Measurements from ENCODE around the gene NFIB.
A peak's percentile ranks its signal among the peaks of the same experiment; 100 is the strongest.

NFIB gene

GRCh38 chr9:14344941-14345353 lies 31.0 kb upstream of the NFIB start:
- H3K4me1 ChIP-seq (ENCODE audit: insufficient read depth, insufficient read length) = peaks cover 10% of the 10 kb centered on the region
- H3K9ac ChIP-seq (ENCODE audit: insufficient read length, low read depth) = no peak overlapping the region
- peaks cover 90% of the 10 kb centered on the region for H3K27me3 ChIP-seq (ENCODE audit: insufficient read depth, insufficient read length)
- no peak for DNase-seq (ENCODE audit: low read depth, low spot score)
- no peak for TF ChIP-seq YY1 (IDR thresholded peaks at IDR 0.05; ENCODE audit: insufficient read depth, insufficient read length)
- no peak for TF ChIP-seq SUZ12 (IDR thresholded peaks at IDR 0.05; ENCODE audit: extremely low read depth, insufficient read depth, insufficient read length)
- TF ChIP-seq ZNF274 (IDR thresholded peaks at IDR 0.05; ENCODE audit: low read depth, low read length) = no peak
- peak overlapping the region; percentile 12 for H3K4me3 ChIP-seq (ENCODE audit: insufficient read length, low read depth)
- H3K9me3 ChIP-seq (ENCODE audit: insufficient read depth, low read length) = no peaks in the 10 kb centered on the region
- H3K36me3 ChIP-seq (ENCODE audit: insufficient read depth, insufficient read length, low read length) = no peaks in the 10 kb centered on the region

DNA sequence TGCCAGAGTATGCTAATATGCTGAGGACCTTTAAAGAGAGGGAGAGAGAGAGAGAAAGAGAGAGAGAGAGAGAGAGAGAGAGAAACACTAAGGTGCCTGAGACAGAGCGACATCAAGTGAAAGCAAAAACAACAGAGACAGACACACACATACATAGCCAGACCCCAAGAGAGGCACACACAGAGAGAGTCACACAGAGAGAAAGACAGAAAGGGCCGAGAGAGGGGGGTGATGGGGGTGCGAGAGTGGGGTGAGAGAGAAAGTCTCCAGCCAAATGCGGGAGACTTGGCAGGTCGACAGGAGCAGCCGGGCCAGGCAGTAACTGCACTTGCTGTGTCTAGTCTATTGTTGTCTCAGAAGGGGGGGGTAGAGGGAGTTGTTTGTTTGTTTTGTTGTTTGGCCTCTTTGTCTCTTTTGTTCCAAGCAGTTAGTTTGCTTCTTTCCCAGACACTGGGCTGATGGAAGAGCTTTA lies 30.1 kb upstream of the NFIB start:
- peaks cover 4% of the 10 kb centered on the region for H3K4me1 ChIP-seq (ENCODE audit: insufficient read depth, insufficient read length)
- no peaks in the 10 kb centered on the region for H3K36me3 ChIP-seq (ENCODE audit: insufficient read depth, insufficient read length, low read length)
- no peak overlapping the region for H3K9ac ChIP-seq (ENCODE audit: insufficient read length, low read depth)
- H3K4me3 ChIP-seq (ENCODE audit: insufficient read length, low read depth) = peak overlapping the region; percentile 10
- TF ChIP-seq ZNF274 (IDR thresholded peaks at IDR 0.05; ENCODE audit: low read depth, low read length) (no peak), YY1 (IDR thresholded peaks at IDR 0.05; ENCODE audit: insufficient read depth, insufficient read length) (no peak), SUZ12 (IDR thresholded peaks at IDR 0.05; ENCODE audit: extremely low read depth, insufficient read depth, insufficient read length) (peak; percentile 65)
- H3K9me3 ChIP-seq (ENCODE audit: insufficient read depth, low read length) = no peaks in the 10 kb centered on the region
- peaks cover 81% of the 10 kb centered on the region for H3K27me3 ChIP-seq (ENCODE audit: insufficient read depth, insufficient read length)
- DNase-seq (ENCODE audit: low read depth, low spot score) = no peak

DNA sequence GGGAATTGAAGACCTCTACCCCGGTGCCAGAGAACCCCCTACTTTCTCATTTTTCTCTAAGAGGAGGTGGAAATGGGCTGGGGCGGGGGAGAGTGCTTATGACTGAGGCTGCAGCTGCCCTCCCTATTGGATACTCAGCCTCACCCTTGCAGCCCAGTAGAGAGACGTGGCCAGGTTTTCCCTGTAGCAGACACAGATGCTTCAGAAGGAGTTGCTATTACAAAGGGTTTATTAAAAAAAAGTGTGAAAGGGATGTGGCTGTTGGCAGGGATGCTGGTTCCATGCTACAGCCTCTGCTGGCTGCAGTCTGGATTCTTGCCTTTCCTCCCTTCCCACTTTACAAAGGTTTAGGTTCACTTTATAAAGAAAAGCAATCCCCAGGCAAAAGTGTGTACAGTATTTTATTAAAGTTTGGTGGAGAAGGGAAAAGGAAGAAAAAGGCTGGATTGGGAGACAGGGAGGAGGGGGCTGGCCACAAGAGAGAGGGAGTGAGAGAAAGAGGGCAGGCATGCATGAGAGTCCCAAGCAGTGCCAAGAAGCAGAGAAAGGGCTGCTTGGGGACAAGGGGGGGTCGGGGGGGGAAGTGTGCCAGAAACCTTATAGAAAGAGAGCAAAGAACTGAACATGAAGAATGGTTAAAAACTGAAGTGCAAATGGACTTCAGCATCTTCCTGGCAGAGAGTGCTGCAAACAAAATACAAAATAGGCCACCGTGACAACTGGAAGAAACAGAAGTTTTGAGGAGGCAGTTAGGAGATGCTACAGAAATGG lies 29.5 kb upstream of the NFIB start:
- peaks cover 75% of the 10 kb centered on the region for H3K27me3 ChIP-seq (ENCODE audit: insufficient read depth, insufficient read length)
- TF ChIP-seq SUZ12 (IDR thresholded peaks at IDR 0.05; ENCODE audit: extremely low read depth, insufficient read depth, insufficient read length) (no peak), YY1 (IDR thresholded peaks at IDR 0.05; ENCODE audit: insufficient read depth, insufficient read length) (no peak), ZNF274 (IDR thresholded peaks at IDR 0.05; ENCODE audit: low read depth, low read length) (no peak)
- H3K4me3 ChIP-seq (ENCODE audit: insufficient read length, low read depth) = no peak overlapping the region
- no peaks in the 10 kb centered on the region for H3K36me3 ChIP-seq (ENCODE audit: insufficient read depth, insufficient read length, low read length)
- no peaks in the 10 kb centered on the region for H3K9me3 ChIP-seq (ENCODE audit: insufficient read depth, low read length)
- DNase-seq (ENCODE audit: low read depth, low spot score) = no peak
- H3K4me1 ChIP-seq (ENCODE audit: insufficient read depth, insufficient read length) = peaks cover 4% of the 10 kb centered on the region
- H3K9ac ChIP-seq (ENCODE audit: insufficient read length, low read depth) = no peak overlapping the region

GRCh38 chr9:14342736-14343135 lies 28.8 kb upstream of the NFIB start:
- Histone ChIP-seq H3K36me3 (ENCODE audit: insufficient read depth, insufficient read length, low read length) (no peaks in the 10 kb centered on the region), H3K27me3 (ENCODE audit: insufficient read depth, insufficient read length) (peaks cover 68% of the 10 kb centered on the region), H3K9ac (ENCODE audit: insufficient read length, low read depth) (no peak overlapping the region), H3K4me3 (ENCODE audit: insufficient read length, low read depth) (no peak overlapping the region), H3K9me3 (ENCODE audit: insufficient read depth, low read length) (no peaks in the 10 kb centered on the region), H3K4me1 (ENCODE audit: insufficient read depth, insufficient read length) (peaks cover 4% of the 10 kb centered on the region)
- TF ChIP-seq ZNF274 (IDR thresholded peaks at IDR 0.05; ENCODE audit: low read depth, low read length) (no peak), SUZ12 (IDR thresholded peaks at IDR 0.05; ENCODE audit: extremely low read depth, insufficient read depth, insufficient read length) (no peak), YY1 (IDR thresholded peaks at IDR 0.05; ENCODE audit: insufficient read depth, insufficient read length) (no peak)
- DNase-seq (ENCODE audit: low read depth, low spot score) = no peak

DNA sequence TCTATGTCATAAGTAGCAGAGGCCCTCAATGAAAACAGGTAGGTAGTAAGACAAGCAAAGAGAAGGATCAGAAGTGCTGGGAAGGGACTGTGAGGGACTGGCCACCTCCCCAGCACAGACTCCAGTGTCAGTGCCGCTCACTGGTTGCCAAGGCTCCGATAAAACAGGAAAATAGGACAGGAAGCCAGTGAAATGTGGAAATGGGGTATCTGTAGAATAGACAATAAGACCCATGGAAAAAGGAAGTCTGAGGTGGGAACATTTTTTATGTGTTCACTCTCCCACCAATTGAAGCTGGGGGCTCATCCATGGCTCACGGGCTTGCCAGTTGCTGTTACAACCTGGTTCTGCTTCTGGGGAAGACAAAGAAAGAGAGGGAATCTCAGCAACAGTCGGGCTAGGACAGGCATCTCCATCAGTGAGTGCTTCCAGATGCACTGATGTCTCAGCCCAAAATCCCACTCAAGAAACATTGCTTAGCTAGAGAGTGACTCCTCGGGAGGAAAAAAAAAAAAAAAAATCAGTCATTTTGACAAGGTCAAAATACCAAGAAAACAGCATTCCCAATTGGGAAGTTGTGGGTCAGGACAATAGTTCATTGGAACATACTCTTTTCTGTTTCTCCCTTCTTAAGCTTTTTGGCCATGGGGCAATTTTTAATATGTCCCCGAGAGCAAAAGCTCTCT lies 27.6 kb upstream of the NFIB start:
- H3K4me3 ChIP-seq (ENCODE audit: insufficient read length, low read depth) = no peak overlapping the region
- H3K9ac ChIP-seq (ENCODE audit: insufficient read length, low read depth) = no peak overlapping the region
- DNase-seq (ENCODE audit: low read depth, low spot score) = no peak
- H3K27me3 ChIP-seq (ENCODE audit: insufficient read depth, insufficient read length) = peaks cover 56% of the 10 kb centered on the region
- no peaks in the 10 kb centered on the region for H3K36me3 ChIP-seq (ENCODE audit: insufficient read depth, insufficient read length, low read length)
- peaks cover 4% of the 10 kb centered on the region for H3K4me1 ChIP-seq (ENCODE audit: insufficient read depth, insufficient read length)
- H3K9me3 ChIP-seq (ENCODE audit: insufficient read depth, low read length) = no peaks in the 10 kb centered on the region
- TF ChIP-seq ZNF274 (IDR thresholded peaks at IDR 0.05; ENCODE audit: low read depth, low read length) (no peak), SUZ12 (IDR thresholded peaks at IDR 0.05; ENCODE audit: extremely low read depth, insufficient read depth, insufficient read length) (no peak), YY1 (IDR thresholded peaks at IDR 0.05; ENCODE audit: insufficient read depth, insufficient read length) (no peak)

DNA sequence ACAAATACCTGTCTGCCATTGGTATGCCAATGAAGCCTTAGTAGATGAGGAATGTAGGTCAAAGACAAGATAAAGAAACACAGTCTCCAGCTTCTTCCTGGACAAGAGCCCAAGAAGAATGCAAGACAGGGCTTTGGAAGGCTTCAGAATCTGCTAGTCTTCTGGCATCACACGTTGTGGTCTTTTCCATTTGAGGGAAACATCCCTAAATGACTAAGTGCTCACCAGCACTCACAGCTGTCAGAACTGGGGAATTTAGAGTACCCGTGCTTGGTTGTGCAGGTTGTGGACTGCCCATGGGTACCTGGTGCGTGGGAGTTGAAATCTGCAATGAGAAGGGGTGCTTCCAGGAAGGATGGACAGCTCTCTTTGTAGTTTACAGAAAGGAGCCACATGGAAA lies 27.1 kb upstream of the NFIB start:
- H3K9ac ChIP-seq (ENCODE audit: insufficient read length, low read depth) = no peak overlapping the region
- H3K4me3 ChIP-seq (ENCODE audit: insufficient read length, low read depth) = no peak overlapping the region
- no peaks in the 10 kb centered on the region for H3K36me3 ChIP-seq (ENCODE audit: insufficient read depth, insufficient read length, low read length)
- peaks cover 50% of the 10 kb centered on the region for H3K27me3 ChIP-seq (ENCODE audit: insufficient read depth, insufficient read length)
- peaks cover 4% of the 10 kb centered on the region for H3K4me1 ChIP-seq (ENCODE audit: insufficient read depth, insufficient read length)
- no peaks in the 10 kb centered on the region for H3K9me3 ChIP-seq (ENCODE audit: insufficient read depth, low read length)
- TF ChIP-seq SUZ12 (IDR thresholded peaks at IDR 0.05; ENCODE audit: extremely low read depth, insufficient read depth, insufficient read length) (no peak), YY1 (IDR thresholded peaks at IDR 0.05; ENCODE audit: insufficient read depth, insufficient read length) (no peak), ZNF274 (IDR thresholded peaks at IDR 0.05; ENCODE audit: low read depth, low read length) (no peak)
- no peak for DNase-seq (ENCODE audit: low read depth, low spot score)

- TF ChIP-seq ZNF274 (IDR thresholded peaks at IDR 0.05; ENCODE audit: low read depth, low read length) = no peak
- no peak for TF ChIP-seq SUZ12 (IDR thresholded peaks at IDR 0.05; ENCODE audit: extremely low read depth, insufficient read depth, insufficient read length)
- no peak for TF ChIP-seq YY1 (IDR thresholded peaks at IDR 0.05; ENCODE audit: insufficient read depth, insufficient read length)
- H3K9me3 ChIP-seq (ENCODE audit: insufficient read depth, low read length) = no peaks in the 10 kb centered on the region
- no peak overlapping the region for H3K9ac ChIP-seq (ENCODE audit: insufficient read length, low read depth)
- peaks cover 44% of the 10 kb centered on the region for H3K27me3 ChIP-seq (ENCODE audit: insufficient read depth, insufficient read length)
- H3K4me1 ChIP-seq (ENCODE audit: insufficient read depth, insufficient read length) = peaks cover 4% of the 10 kb centered on the region
- no peak for DNase-seq (ENCODE audit: low read depth, low spot score)
- H3K36me3 ChIP-seq (ENCODE audit: insufficient read depth, insufficient read length, low read length) = no peaks in the 10 kb centered on the region
- H3K4me3 ChIP-seq (ENCODE audit: insufficient read length, low read depth) = no peak overlapping the region
Observed at GRCh38 chr9:14340219-14340873, 26.4 kb upstream of the NFIB start.

Data from NT2/D1 (cell line).